Activated naive CD4-positive, alpha-beta T cell treated with anti-CD3 and anti-CD28 coated beads for 36 hours (primary cell): ENCODE measurements around the gene SNX21. TPM values are rescaled to one million over a fixed set of nuclear protein-coding genes. Genes with fewer than 3 reads are reported as not detected.
A peak's percentile ranks its signal among the peaks of the same experiment; 100 is the strongest.
"Not testable (repeated sequence)": the region's sequence is repeated elsewhere in the genome, so short reads cannot be mapped to it uniquely, and the experiment has no call there.

Source experiments
- CTCF ChIA-PET: fragments of 350-600 bp; sonication (Branson Sonifier 250); formaldehyde crosslinking; loops from one replicate; lab custom pipeline; 2021; ENCODE audit warnings: antibody characterized with exemption; lab: Charles Lee
- DNase-seq: peaks from one replicate; pipeline ENCODE4 v3.0.0-alpha.2; 2020
- H3K27ac Mint-ChIP-seq: one replicate; pipeline ENCODE4 v1.8.0; 2021; ENCODE audit warnings: mild to moderate bottlenecking, mixed read lengths
- H3K27me3 Mint-ChIP-seq: one replicate; pipeline ENCODE4 v1.8.0; 2021; ENCODE audit warnings: low read depth, mixed read lengths
- H3K36me3 Mint-ChIP-seq: one replicate; pipeline ENCODE4 v1.8.0; 2021; ENCODE audit warnings: low read depth, mixed read lengths
- H3K4me1 Mint-ChIP-seq: one replicate; pipeline ENCODE4 v1.8.0; 2021; ENCODE audit warnings: low read depth, mixed read lengths
- H3K4me3 Mint-ChIP-seq: one replicate; pipeline ENCODE4 v1.8.0; 2021; ENCODE audit warnings: mild to moderate bottlenecking, moderate library complexity, mixed read lengths
- H3K9me3 Mint-ChIP-seq: one replicate; pipeline ENCODE4 v1.8.0; 2021; ENCODE audit warnings: mixed read lengths
- intact Hi-C: fragments of 100-400 bp; cut with micrococcal nuclease; formaldehyde crosslinking; loops from one replicate; pipeline ENCODE4 v1.15.1; 2023
- total RNA-seq, 2 experiments: library from RNA; stranded (reverse); gene quantifications; one replicate each; pipeline ENCODE4 v1.2.3, GENCODE V29; 2021

Gene SNX21
- total RNA-seq, 2 experiments from 2014 or later, result 0.72 to 1.2 TPM

DNA sequence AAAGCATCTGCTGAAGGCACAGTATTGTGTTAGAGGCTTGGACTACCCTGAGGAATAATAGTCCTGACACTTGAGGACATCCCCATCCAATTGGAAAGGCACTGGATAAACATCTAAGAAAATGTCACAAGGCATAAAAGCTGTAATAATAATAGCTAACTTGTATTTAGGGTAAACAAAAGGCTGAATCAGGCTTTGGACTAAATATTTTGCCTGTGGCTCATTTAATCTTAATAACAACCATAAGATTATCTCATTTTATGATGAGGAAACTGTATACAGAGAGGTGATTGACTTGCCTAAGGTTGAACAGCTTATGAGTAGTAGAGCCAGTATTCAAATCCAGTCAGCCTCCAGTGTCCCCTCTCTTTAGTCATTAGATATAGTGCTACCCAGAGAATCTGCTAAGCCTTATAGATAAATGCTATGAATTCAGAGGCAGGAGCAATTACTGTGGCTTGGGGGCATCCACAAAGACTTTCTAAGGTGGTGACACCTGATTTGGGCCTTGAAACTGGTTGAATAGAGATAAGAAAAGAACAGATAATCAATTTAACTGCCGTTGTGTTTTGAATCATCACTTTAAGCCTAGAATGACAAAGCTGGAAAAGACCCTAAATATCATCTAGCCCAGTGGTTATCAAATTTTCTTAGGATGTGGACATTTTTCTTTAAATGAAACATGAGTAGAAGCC lies 40.0 kb downstream of the SNX21 start:
- CTCF ChIA-PET, result no interaction called here
- Mint-ChIP-seq H3K4me1 (no peaks in the 10 kb centered on the region), H3K27ac (no peak overlapping the region)

DNA sequence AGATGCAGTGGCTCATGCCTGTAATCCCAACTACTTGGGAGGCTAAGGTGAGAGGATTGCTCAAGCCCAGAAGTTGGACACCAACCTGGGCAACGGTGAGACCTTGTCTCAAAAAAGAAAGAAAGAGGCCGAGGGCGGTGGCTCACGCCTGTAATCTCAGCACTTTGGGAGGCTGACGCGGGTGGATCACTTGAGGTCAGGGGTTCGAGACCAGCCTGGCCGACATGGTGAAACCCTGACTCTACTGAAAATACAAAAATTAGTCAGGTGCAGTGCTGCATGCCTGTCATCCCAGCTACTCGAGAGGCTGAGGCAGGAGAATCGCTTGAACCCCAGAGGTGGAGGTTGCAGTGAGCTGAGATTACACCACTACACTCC lies 40.5 kb downstream of the SNX21 start:
- DNase-seq, H3K36me3 Mint-ChIP-seq, H3K27me3 Mint-ChIP-seq, H3K4me3 Mint-ChIP-seq, H3K4me1 Mint-ChIP-seq, intact Hi-C loops, H3K27ac Mint-ChIP-seq, H3K9me3 Mint-ChIP-seq, CTCF ChIA-PET: not testable (repeated sequence)

More for the DNA sequence above, 40.0 kb downstream of the SNX21 start:
- intact Hi-C loops, result no loop called here
- Mint-ChIP-seq H3K4me3 (no peak overlapping the region), H3K9me3 (no peaks in the 10 kb centered on the region), H3K27me3 (no peaks in the 10 kb centered on the region), H3K36me3 (peaks cover 2% of the 10 kb centered on the region)
- no peak for DNase-seq

DNA sequence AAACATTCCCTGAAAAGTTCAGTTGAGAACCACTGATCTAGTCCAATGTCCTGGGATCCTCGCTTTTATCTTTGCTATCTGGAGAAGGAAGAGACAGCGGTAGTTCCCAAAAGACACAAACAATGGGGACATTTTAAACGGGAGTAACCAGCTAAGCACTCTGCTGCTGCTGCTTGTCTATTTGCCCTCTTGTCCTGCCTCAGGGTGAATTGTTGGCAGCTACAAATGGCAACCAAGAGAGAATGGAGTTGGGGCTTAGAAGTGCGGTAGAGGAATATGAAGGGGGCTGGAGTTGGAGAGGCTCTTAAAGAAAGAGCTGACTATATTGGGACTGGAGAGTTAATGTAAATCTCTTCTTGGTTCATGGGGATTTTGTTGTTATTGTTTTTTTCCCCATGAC lies 41.0 kb downstream of the SNX21 start:
- Mint-ChIP-seq H3K4me1 (no peaks in the 10 kb centered on the region), H3K27me3 (no peaks in the 10 kb centered on the region), H3K4me3 (no peak overlapping the region), H3K9me3 (no peaks in the 10 kb centered on the region), H3K36me3 (peaks cover 2% of the 10 kb centered on the region), H3K27ac (no peak overlapping the region)
- DNase-seq, result no peak
- intact Hi-C loops, result no loop called here
- CTCF ChIA-PET, result no interaction called here

DNA sequence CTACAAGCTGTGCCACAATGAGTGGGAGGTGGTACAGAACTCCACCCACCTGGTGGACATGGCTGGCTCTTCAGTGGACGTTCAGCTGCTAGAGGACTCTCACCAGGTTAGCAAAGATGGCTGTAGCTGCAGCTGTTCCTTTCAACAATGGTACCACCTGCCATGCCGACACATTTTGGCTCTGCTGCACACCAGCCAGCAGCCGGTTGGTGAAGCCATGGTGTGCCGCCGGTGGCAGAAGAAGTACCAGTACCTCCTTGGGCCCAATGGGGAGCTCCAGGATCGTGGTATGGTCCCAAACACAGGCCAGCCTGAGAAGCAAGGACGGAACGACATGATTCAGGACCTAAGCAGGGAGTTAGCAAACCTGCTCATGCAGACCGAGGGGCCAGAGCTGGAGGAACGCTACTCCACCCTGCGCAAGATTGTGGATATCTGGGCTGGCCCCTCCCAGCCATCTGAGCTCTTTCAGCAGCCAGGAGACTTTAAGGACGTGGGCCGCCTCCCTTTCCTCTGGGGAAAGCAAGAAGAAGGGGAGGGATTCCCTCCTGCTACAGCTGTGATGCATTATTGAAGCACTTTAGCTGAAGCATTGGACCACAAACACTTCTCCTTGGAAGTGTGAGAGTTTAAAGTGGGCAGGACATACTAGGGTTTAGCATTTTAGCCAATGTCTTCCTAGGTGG lies 44.6 kb downstream of the SNX21 start:
- H3K36me3 Mint-ChIP-seq, result peaks cover 7% of the 10 kb centered on the region
- CTCF ChIA-PET, result interaction anchor here (0.7 to 1.0 kb wide), 2 partner anchors 11 to 12 kb away, joined by 3 to 4 read pairs; no protein-coding TSS in a partner anchor
- no peak overlapping the region for H3K27ac Mint-ChIP-seq
- H3K4me3 Mint-ChIP-seq, result no peak overlapping the region
- peaks cover 22% of the 10 kb centered on the region for H3K4me1 Mint-ChIP-seq
- no peak for DNase-seq
- intact Hi-C loops, result no loop called here
- no peaks in the 10 kb centered on the region for H3K9me3 Mint-ChIP-seq
- H3K27me3 Mint-ChIP-seq, result no peaks in the 10 kb centered on the region

DNA sequence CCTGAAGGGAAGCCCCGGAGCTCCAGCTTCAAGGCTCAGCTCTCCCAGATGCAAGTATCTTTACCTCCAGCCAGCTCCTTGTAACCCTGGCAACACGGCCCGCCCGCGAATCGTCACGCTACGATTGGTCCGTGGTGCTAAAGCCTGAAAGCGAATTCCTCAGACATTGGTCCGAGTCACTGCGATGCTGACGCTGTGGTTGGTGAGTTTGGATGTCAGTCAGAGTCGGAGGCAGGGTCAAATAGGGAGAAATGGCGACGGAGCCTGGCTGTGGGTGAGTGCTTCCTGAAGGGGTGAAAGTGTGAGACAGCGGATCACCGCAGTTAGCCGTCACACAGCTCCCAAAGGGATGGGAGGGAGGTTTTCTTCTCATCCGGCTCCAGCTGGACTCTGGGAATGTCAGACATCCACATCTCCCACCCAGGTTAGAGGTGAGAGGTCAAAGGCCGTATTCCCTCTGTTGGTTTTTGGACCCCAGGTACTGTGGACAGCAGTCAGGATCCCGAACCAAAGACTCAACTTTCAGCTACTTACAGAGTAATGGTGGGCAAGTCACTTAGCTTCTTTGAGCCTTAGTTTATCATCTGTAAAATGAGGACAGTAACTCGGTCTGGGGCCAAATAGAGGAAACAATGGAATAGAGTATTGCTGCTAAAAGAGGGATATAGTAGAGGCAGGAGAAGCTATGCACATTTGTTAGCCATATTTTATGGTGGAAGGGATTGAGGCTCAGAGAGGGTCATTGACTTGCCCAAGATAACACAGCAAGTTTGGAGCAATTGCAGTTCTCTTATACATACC lies 47.6 kb downstream of the SNX21 start, which contains the start of gene ZSWIM1:
ZSWIM1 (plus strand) TSS at position 240 of the 801 bp plus-strand sequence. CDS start 1,366 bp downstream, outside the sequence.
- intact Hi-C loops, result loop anchor here (1.0 to 2.0 kb wide), 6 partner anchors 10 to 90 kb away; partner anchors contain the start of genes ACOT8, CTSA, NEURL2 and UBE2C
- peak; percentile 100 for DNase-seq
- Mint-ChIP-seq H3K4me3 (peak within 1 kb of the TSS; percentile 94), H3K27me3 (no peaks in the 10 kb centered on the region), H3K27ac (peak within 1 kb of the TSS; percentile 93), H3K9me3 (no peaks in the 10 kb centered on the region), H3K4me1 (peaks cover 48% of the 10 kb centered on the region), H3K36me3 (peaks cover 14% of the 10 kb centered on the region)
- CTCF ChIA-PET, result interaction anchor here (0.6 to 1.3 kb wide), 6 partner anchors 8 to 89 kb away, joined by 3 to 5 read pairs (median 4); partner anchors contain the start of gene CTSA

DNA sequence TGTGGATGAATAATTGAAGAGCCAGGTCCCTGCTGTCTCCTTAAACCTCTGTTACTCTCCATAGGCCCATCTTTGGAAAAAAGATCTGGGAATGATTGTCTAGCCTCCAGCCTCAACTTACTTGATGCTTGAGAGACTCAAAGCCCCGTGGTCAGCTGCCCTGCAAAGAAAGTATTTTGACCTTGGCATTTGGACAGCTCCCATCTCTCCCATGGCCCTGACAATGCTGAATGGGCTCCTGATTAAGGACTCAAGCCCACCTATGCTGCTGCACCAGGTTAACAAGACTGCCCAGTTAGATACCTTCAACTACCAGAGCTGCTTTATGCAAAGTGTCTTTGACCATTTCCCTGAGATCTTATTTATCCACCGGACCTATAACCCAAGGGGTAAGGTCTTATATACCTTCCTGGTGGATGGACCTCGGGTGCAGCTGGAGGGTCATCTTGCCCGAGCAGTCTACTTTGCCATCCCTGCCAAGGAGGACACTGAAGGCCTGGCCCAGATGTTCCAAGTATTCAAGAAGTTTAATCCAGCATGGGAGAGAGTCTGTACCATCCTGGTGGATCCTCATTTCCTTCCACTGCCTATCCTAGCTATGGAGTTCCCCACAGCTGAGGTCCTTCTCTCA lies 49.0 kb downstream of the SNX21 start:
- Mint-ChIP-seq H3K9me3 (no peaks in the 10 kb centered on the region), H3K4me1 (peaks cover 49% of the 10 kb centered on the region), H3K4me3 (peak overlapping the region; percentile 57), H3K27ac (peak overlapping the region; percentile 61), H3K27me3 (no peaks in the 10 kb centered on the region), H3K36me3 (peaks cover 12% of the 10 kb centered on the region)
- CTCF ChIA-PET, result interaction anchor here (0.6 to 1.9 kb wide), 2 partner anchors 21 to 84 kb away, joined by 3 to 4 read pairs; no protein-coding TSS in a partner anchor
- intact Hi-C loops, result no loop called here
- no peak for DNase-seq

DNA sequence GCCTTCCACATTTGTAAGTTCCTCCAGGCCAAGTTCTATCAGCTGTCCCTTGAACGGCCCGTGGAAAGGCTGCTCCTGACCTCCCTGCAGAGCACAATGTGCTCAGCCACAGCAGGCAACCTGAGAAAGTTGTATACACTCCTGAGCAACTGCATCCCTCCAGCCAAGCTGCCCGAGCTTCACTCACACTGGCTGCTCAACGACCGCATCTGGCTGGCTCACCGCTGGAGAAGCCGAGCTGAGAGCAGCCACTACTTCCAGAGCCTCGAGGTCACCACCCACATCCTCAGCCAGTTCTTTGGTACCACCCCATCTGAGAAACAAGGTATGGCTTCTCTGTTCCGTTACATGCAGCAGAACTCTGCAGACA lies 49.5 kb downstream of the SNX21 start:
- Mint-ChIP-seq H3K4me1 (peaks cover 49% of the 10 kb centered on the region), H3K36me3 (peaks cover 12% of the 10 kb centered on the region), H3K27ac (peak overlapping the region; percentile 61), H3K4me3 (no peak overlapping the region), H3K9me3 (no peaks in the 10 kb centered on the region), H3K27me3 (no peaks in the 10 kb centered on the region)
- CTCF ChIA-PET, result interaction anchor here (0.9 to 1.9 kb wide), 2 partner anchors 14 to 85 kb away, joined by 3 to 4 read pairs; no protein-coding TSS in a partner anchor
- DNase-seq, result no peak
- intact Hi-C loops, result no loop called here

DNA sequence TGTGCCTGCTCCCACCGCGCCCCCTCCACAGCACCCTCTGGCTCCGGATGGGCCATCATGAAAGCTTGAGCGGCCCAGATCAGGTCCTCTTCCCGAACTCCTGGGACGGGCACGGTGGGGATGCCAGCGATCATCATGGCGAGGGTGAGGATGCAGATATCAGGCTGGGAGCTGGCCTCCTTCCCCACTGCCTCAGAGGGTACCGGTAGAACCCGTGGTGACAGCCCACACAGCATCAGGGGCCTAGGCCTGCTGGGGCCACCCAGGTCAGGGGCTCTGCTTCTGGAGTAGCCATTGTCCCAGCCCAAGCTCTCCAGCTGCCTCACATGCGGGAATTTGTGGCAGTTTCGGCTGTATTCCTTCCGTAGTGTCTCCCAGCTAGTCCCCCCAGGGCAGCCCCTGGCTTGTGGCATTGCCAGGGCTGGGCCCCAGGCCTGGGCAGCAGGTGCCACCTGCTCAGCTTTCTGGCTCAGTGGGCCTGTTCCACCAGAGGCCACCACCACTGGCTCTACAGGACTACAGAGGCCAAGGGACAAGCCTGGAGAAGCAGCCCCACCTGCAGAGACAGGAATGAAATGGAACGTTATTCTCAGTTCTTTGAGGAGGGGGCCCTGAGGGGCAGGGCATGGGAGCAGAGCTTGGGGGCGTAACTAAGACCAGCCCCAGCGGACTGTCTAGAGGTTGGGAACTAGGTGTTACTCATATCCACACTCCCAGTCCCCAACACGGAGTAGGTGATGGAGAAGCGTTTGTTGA lies 53.2 kb downstream of the SNX21 start:
- intact Hi-C loops, result no loop called here
- Mint-ChIP-seq H3K4me1 (peaks cover 49% of the 10 kb centered on the region), H3K36me3 (peaks cover 10% of the 10 kb centered on the region), H3K9me3 (no peaks in the 10 kb centered on the region), H3K27ac (no peak overlapping the region), H3K27me3 (no peaks in the 10 kb centered on the region), H3K4me3 (no peak overlapping the region)
- CTCF ChIA-PET, result no interaction called here
- DNase-seq, result no peak

DNA sequence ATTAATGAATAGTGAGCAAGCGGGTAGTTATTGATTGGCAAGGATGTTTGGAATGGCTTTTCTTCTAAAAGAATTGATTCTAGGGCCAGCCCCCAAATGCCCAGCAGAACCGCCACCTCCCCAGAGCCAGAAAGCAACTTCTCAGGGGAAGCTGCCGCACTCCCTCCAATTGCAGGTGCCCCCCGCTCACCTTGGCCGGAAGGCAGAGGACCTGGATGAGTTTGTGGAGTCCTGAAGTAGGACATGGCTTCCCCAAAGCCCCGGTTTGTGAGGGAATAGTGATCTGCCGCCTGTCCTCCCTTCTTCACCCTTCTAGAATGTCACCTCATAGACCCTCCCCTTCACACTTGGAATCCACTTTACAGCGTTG lies 53.7 kb downstream of the SNX21 start, which contains the start of gene SPATA25:
SPATA25 (minus strand) TSS at position 277 of the 370 bp plus-strand sequence; CDS start at position 245, 32 bp downstream.
- intact Hi-C loops, result no loop called here
- no peak for DNase-seq
- Mint-ChIP-seq H3K27ac (no peak within 1 kb of the TSS), H3K4me3 (no peak within 1 kb of the TSS), H3K27me3 (no peaks in the 10 kb centered on the region), H3K36me3 (peaks cover 10% of the 10 kb centered on the region), H3K4me1 (peaks cover 51% of the 10 kb centered on the region), H3K9me3 (no peaks in the 10 kb centered on the region)
- CTCF ChIA-PET, result no interaction called here

DNA sequence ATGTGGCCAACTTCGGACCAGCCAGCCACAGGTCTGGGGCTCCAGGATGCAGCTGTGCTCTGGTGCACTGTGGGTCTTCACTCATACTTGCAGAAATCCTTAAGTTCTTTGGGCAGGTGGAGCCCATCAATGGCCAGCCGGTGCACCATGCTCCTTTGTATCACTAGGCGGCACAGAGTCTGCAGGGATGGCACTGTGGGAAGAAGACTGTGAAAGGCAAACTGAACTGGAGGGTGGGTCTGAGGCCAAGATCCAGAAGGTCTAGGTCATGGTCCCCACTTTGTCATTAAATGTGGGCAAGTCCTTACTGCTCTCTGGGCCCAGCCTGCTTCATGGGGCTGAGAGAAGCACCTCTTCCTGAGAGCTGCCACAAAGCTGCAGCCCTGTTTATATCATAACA lies 55.1 kb downstream of the SNX21 start:
- Mint-ChIP-seq H3K4me1 (peaks cover 44% of the 10 kb centered on the region), H3K27me3 (no peaks in the 10 kb centered on the region), H3K36me3 (peaks cover 5% of the 10 kb centered on the region), H3K27ac (no peak overlapping the region), H3K9me3 (no peaks in the 10 kb centered on the region), H3K4me3 (no peak overlapping the region)
- CTCF ChIA-PET, result interaction anchor here (0.5 to 2.1 kb wide), 2 partner anchors 89 to 1670 kb away, joined by 3 to 8 read pairs; no protein-coding TSS in a partner anchor
- intact Hi-C loops, result no loop called here
- DNase-seq, result no peak
